Mononuclear cell (primary cell): ENCODE data around the gene SLC27A6. TPM values are rescaled to one million over a fixed set of nuclear protein-coding genes. Genes with fewer than 3 reads are reported as not detected.

ENCODE experiments used
- H3K27me3 ChIP-seq: 2 replicates; pipeline ENCODE4 v1.6.0; 2011; ENCODE audit warnings: low read length, control low read depth; ENCODE audit not compliant: insufficient read depth
- H3K4me1 ChIP-seq: 2 replicates; pipeline ENCODE4 v1.5.1; 2011; ENCODE audit warnings: mild to moderate bottlenecking, low read length, control low read depth; ENCODE audit not compliant: insufficient read depth
- H3K4me3 ChIP-seq: 2 replicates; pipeline ENCODE4 v1.5.1; 2011; ENCODE audit warnings: mild to moderate bottlenecking, low read length, moderate library complexity
- H3K9me3 ChIP-seq: 2 replicates; pipeline ENCODE4 v1.5.1; 2011; ENCODE audit warnings: low read depth, mild to moderate bottlenecking, control low read depth, low read length
- total RNA-seq: library from RNA; depleted of rRNA; stranded (reverse); fragments of >200 nt; gene quantifications from one replicate; pipeline ENCODE4 v1.2.3, GENCODE V29; 2012

The SLC27A6 gene
- total RNA-seq, 1 donor = not detected

GRCh38 chr5:129067745-129068144 is 102.5 kb downstream of the SLC27A6 start:
- no peak overlapping the region for H3K4me3 ChIP-seq
- no peaks in the 10 kb centered on the region for H3K4me1 ChIP-seq
- H3K27me3 ChIP-seq = no peaks in the 10 kb centered on the region
- no peaks in the 10 kb centered on the region for H3K9me3 ChIP-seq

- no peaks in the 10 kb centered on the region for H3K9me3 ChIP-seq
- no peak overlapping the region for H3K4me3 ChIP-seq
- H3K4me1 ChIP-seq = no peaks in the 10 kb centered on the region
- H3K27me3 ChIP-seq = peaks cover 2% of the 10 kb centered on the region
Measured at GRCh38 chr5:129069292-129069691, 104.0 kb downstream of the SLC27A6 start.

GRCh38 chr5:129073111-129073510 is 107.8 kb downstream of the SLC27A6 start:
- Histone ChIP-seq H3K4me1 (no peaks in the 10 kb centered on the region), H3K27me3 (peaks cover 6% of the 10 kb centered on the region), H3K4me3 (no peak overlapping the region), H3K9me3 (no peaks in the 10 kb centered on the region)

- H3K27me3 ChIP-seq = peaks cover 6% of the 10 kb centered on the region
- no peaks in the 10 kb centered on the region for H3K9me3 ChIP-seq
- no peaks in the 10 kb centered on the region for H3K4me1 ChIP-seq
- no peak overlapping the region for H3K4me3 ChIP-seq
Measured at GRCh38 chr5:129074903-129075302, 109.6 kb downstream of the SLC27A6 start.

- Histone ChIP-seq H3K27me3 (peaks cover 6% of the 10 kb centered on the region), H3K4me3 (no peak overlapping the region), H3K9me3 (no peaks in the 10 kb centered on the region), H3K4me1 (no peaks in the 10 kb centered on the region)
Measured at GRCh38 chr5:129077433-129078075, 112.3 kb downstream of the SLC27A6 start.

- H3K9me3 ChIP-seq = no peaks in the 10 kb centered on the region
- H3K27me3 ChIP-seq = peaks cover 6% of the 10 kb centered on the region
- no peak overlapping the region for H3K4me3 ChIP-seq
- no peaks in the 10 kb centered on the region for H3K4me1 ChIP-seq
Measured at GRCh38 chr5:129078247-129078646, 113.0 kb downstream of the SLC27A6 start.

- H3K27me3 ChIP-seq = peaks cover 4% of the 10 kb centered on the region
- no peaks in the 10 kb centered on the region for H3K4me1 ChIP-seq
- no peak overlapping the region for H3K4me3 ChIP-seq
- no peaks in the 10 kb centered on the region for H3K9me3 ChIP-seq
Measured at GRCh38 chr5:129078660-129079059, 113.4 kb downstream of the SLC27A6 start.

- Histone ChIP-seq H3K4me1 (no peaks in the 10 kb centered on the region), H3K27me3 (peaks cover 4% of the 10 kb centered on the region), H3K9me3 (no peaks in the 10 kb centered on the region), H3K4me3 (no peak overlapping the region)
Measured at GRCh38 chr5:129079496-129079895, 114.2 kb downstream of the SLC27A6 start.

GRCh38 chr5:129080766-129081165 is 115.5 kb downstream of the SLC27A6 start:
- H3K4me3 ChIP-seq = no peak overlapping the region
- H3K27me3 ChIP-seq = peaks cover 4% of the 10 kb centered on the region
- H3K9me3 ChIP-seq = no peaks in the 10 kb centered on the region
- no peaks in the 10 kb centered on the region for H3K4me1 ChIP-seq

GRCh38 chr5:129082225-129083136 is 117.2 kb downstream of the SLC27A6 start:
- no peaks in the 10 kb centered on the region for H3K27me3 ChIP-seq
- no peaks in the 10 kb centered on the region for H3K9me3 ChIP-seq
- H3K4me3 ChIP-seq = no peak overlapping the region
- no peaks in the 10 kb centered on the region for H3K4me1 ChIP-seq

Other genes with a start within 250 kb of the SLC27A6 start
- gene ISOC1, start 129.3 kb downstream of the SLC27A6 start, total RNA-seq = 6.4 TPM